Naive thymus-derived CD4-positive, alpha-beta T cell (primary cell): ENCODE measurements around the gene TTLL9. TPM values are rescaled to one million over a fixed set of nuclear protein-coding genes. Genes with fewer than 3 reads are reported as not detected.

Experiments used
- ATAC-seq: fragments of 150-1000 bp; cut with Tn5 transposase; 2 replicates; pipeline ENCODE4 v1.10.0; 2021; ENCODE audit warnings: mild to moderate bottlenecking, moderate library complexity
- CTCF ChIA-PET: fragments of 350-600 bp; sonication (Branson Sonifier 250); formaldehyde crosslinking; loops from one replicate; lab custom pipeline; 2021; ENCODE audit warnings: antibody characterized with exemption; lab: Charles Lee
- POLR2A ChIA-PET: fragments of 350-600 bp; sonication (Branson Sonifier 250); formaldehyde crosslinking; loops from one replicate; lab custom pipeline; 2021; ENCODE audit warnings: antibody characterized with exemption, inconsistent platforms; lab: Charles Lee
- DNase-seq, 9 donors: peaks; one replicate each; pipeline versions ENCODE4 v3.0.0 to v3.0.0-alpha.2; 2020 to 2022; ENCODE audit warnings: mixed read lengths in 1 of 9
- H3K27ac ChIP-seq: one replicate; pipeline ENCODE4 v1.7.0; 2013; ENCODE audit warnings: mild to moderate bottlenecking, low read depth, low read length, moderate library complexity
- H3K27me3 ChIP-seq, 2 donors: one replicate each; pipeline ENCODE4 v1.7.0; 2013; ENCODE audit warnings: low read length in 2 of 2, mild to moderate bottlenecking in 2 of 2, moderate library complexity in 2 of 2; ENCODE audit not compliant: control insufficient read depth in 2 of 2, insufficient read depth in 2 of 2
- H3K36me3 ChIP-seq, 3 experiments: 1 replicate in 2 of 3; 2 replicates in 1 of 3; pipeline ENCODE4 v1.7.0; 2013; ENCODE audit warnings: low read length in 3 of 3, mild to moderate bottlenecking in 3 of 3, moderate library complexity in 1 of 3; ENCODE audit not compliant: insufficient read depth in 3 of 3, control insufficient read depth in 2 of 3
- H3K4me1 ChIP-seq, 2 donors: one replicate each; pipeline ENCODE4 v1.7.0; 2013; ENCODE audit warnings: low read length in 2 of 2, mild to moderate bottlenecking in 2 of 2, moderate library complexity in 1 of 2; ENCODE audit not compliant: control insufficient read depth in 2 of 2, insufficient read depth in 2 of 2
- H3K4me3 ChIP-seq: 2 replicates; pipeline ENCODE4 v1.7.0; 2013; ENCODE audit warnings: mild to moderate bottlenecking, low read length
- H3K9me3 ChIP-seq, 3 experiments: 1 replicate in 2 of 3; 2 replicates in 1 of 3; pipeline ENCODE4 v1.7.0; 2013; ENCODE audit warnings: low read length in 3 of 3; ENCODE audit not compliant: control insufficient read depth in 2 of 3
- H3K27ac Mint-ChIP-seq, 9 donors: one replicate each; pipeline ENCODE4 v1.8.0; 2020 to 2022; ENCODE audit warnings: mixed read lengths in 9 of 9, mild to moderate bottlenecking in 8 of 9, moderate library complexity in 5 of 9, inconsistent platforms in 2 of 9
- H3K27me3 Mint-ChIP-seq, 5 donors: one replicate each; pipeline ENCODE4 v1.8.0; 2021 to 2022; ENCODE audit warnings: mixed read lengths in 5 of 5, mild to moderate bottlenecking in 1 of 5
- H3K36me3 Mint-ChIP-seq, 5 donors: one replicate each; pipeline ENCODE4 v1.8.0; 2020 to 2022; ENCODE audit warnings: mixed read lengths in 5 of 5, mild to moderate bottlenecking in 3 of 5, inconsistent platforms in 1 of 5
- H3K4me1 Mint-ChIP-seq, 7 donors: one replicate each; pipeline ENCODE4 v1.8.0; 2020 to 2022; ENCODE audit warnings: mixed read lengths in 7 of 7, mild to moderate bottlenecking in 3 of 7, inconsistent platforms in 1 of 7
- H3K4me3 Mint-ChIP-seq, 10 donors: one replicate each; pipeline ENCODE4 v1.8.0; 2020 to 2022; ENCODE audit warnings: mild to moderate bottlenecking in 10 of 10, mixed read lengths in 10 of 10, moderate library complexity in 6 of 10, inconsistent platforms in 2 of 10
- H3K9me3 Mint-ChIP-seq, 11 donors: one replicate each; pipeline ENCODE4 v1.8.0; 2020 to 2022; ENCODE audit warnings: mixed read lengths in 11 of 11, mild to moderate bottlenecking in 4 of 11, inconsistent platforms in 1 of 11, moderate library complexity in 1 of 11
- intact Hi-C, 2 donors: fragments of 100-400 bp; cut with micrococcal nuclease; formaldehyde crosslinking; loops; one replicate each; pipeline ENCODE4 v1.15.1; 2023
- polyA plus RNA-seq, 2 donors: library from polyadenylated mRNA; unstranded; fragments of 300-500 nt; fragmentation: Illumina TruSeq; gene quantifications; one replicate each; pipeline ENCODE4 v1.2.3, GENCODE V29; 2021
- total RNA-seq, 6 experiments: library from RNA in 5 of 6; stranded (reverse) in 5 of 6; gene quantifications; 1 replicate in 5 of 6; 2 replicates in 1 of 6; pipeline ENCODE4 v1.2.3 and lab custom pipeline; 2021 to 2026

TTLL9 gene
- total and polyA plus RNA-seq, 7 experiments from 2014 or later, result not detected

- peaks cover 3 to 15% (median 11%) of the 10 kb centered on the region in 5 donors for H3K36me3 Mint-ChIP-seq
- CTCF ChIA-PET, result interaction anchor here (3.1 kb wide), 1 partner anchor 131 kb away, joined by 11 read pairs; no protein-coding TSS in a partner anchor
- H3K36me3 ChIP-seq, result peaks cover 0 to 16% (median 0%) of the 10 kb centered on the region in 3 experiments
- H3K4me3 ChIP-seq, result no peak overlapping the region
- H3K4me3 Mint-ChIP-seq, result peak overlapping the region in 1 of 10 donors; percentile 41
- peaks cover 6 to 12% of the 10 kb centered on the region in 2 donors for H3K4me1 ChIP-seq
- H3K4me1 Mint-ChIP-seq, result peaks cover 17 to 36% (median 34%) of the 10 kb centered on the region in 7 donors
- H3K9me3 Mint-ChIP-seq, result peaks cover 0 to 1% (median 0%) of the 10 kb centered on the region in 11 donors
- H3K9me3 ChIP-seq, result no peaks in the 10 kb centered on the region
- POLR2A ChIA-PET, result interaction anchor here (0.5 kb wide), 1 partner anchor 70 kb away, joined by 3 read pairs; no protein-coding TSS in a partner anchor
- H3K27me3 ChIP-seq, result no peaks in the 10 kb centered on the region
- DNase-seq (no peak), ATAC-seq (no peak)
- no peak overlapping the region for H3K27ac Mint-ChIP-seq
- no peak overlapping the region for H3K27ac ChIP-seq
- intact Hi-C loops, result loop anchor here (2.0 kb wide), 3 partner anchors 65 to 253 kb away; partner anchors contain the start of genes PLAGL2 (in 1 of the 2), POFUT1 (in 1 of the 2) and TM9SF4 (in 1 of the 2)
- H3K27me3 Mint-ChIP-seq, result peaks cover 14 to 18% (median 17%) of the 10 kb centered on the region in 5 donors
Measured at GRCh38 chr20:31953556-31954148, 83.2 kb downstream of the TTLL9 start.

- no peaks in the 10 kb centered on the region for H3K27me3 ChIP-seq
- Mint-ChIP-seq H3K27me3 (peaks cover 19 to 24% (median 22%) of the 10 kb centered on the region in 5 donors), H3K27ac (no peak overlapping the region), H3K9me3 (peaks cover 0 to 1% (median 0%) of the 10 kb centered on the region in 11 donors), H3K36me3 (peaks cover 0 to 10% (median 5%) of the 10 kb centered on the region in 5 donors), H3K4me3 (no peak overlapping the region), H3K4me1 (peaks cover 13 to 28% (median 27%) of the 10 kb centered on the region in 7 donors)
- no peaks in the 10 kb centered on the region for H3K9me3 ChIP-seq
- ATAC-seq, result no peak
- DNase-seq, result no peak
- H3K4me3 ChIP-seq, result no peak overlapping the region
- no peak overlapping the region for H3K27ac ChIP-seq
- H3K4me1 ChIP-seq, result peaks cover 6 to 12% of the 10 kb centered on the region in 2 donors
- POLR2A ChIA-PET, result no interaction called here
- peaks cover 0 to 12% (median 0%) of the 10 kb centered on the region in 3 experiments for H3K36me3 ChIP-seq
- intact Hi-C loops, result no loop called here
- CTCF ChIA-PET, result interaction anchor here (1.2 kb wide), 1 partner anchor 9 kb away, joined by 3 read pairs; no protein-coding TSS in a partner anchor
Measured at GRCh38 chr20:31954500-31954899, 84.1 kb downstream of the TTLL9 start.

DNA sequence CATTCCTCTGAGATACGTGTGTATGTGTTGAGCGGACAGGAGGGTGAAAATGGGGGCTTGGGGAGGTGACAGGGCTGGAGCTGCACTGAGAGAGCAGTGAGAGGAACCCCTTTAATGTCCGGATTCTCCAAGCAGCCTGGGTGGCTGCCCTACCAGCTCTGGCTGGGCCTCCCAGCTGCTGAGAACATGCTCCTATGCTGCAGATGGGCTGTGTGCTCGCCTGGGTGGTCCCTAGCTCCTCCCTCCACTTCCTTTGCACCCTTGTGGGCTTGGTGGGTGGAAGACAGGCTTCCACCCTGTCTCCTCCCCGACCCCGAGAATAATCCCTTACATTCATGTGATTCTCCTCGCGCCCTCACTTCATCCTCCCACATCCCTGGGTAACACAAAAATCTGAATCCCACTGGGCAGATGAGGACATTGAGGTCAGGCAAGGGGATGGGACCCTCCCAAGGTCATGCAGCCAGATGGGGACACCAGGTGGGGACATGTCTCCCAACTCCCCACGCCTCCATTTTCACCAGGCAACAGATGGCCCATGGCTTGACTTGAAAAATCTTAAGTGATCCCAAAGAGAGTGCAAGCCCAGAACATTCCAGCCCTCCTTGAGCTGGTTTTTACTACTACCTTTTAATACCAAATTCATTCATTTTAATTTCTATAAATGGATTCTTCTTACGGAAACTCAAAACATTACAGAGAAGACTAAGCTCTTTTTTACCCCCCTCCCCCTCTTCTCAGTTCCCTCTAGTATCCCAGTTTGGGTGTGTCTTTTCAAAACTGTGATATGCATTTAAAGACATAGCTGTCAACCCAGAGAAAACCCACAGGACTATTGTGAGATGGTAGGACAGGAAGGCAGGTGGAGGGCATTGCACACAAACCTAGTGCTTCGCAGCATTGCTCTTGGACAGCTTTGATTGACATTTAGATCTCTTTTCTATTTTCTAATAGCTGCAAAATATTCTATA is 86.4 kb downstream of the TTLL9 start:
- Histone ChIP-seq H3K4me3 (no peak overlapping the region), H3K27ac (no peak overlapping the region), H3K9me3 (no peaks in the 10 kb centered on the region), H3K4me1 (no peaks in the 10 kb centered on the region), H3K27me3 (no peaks in the 10 kb centered on the region), H3K36me3 (no peaks in the 10 kb centered on the region)
- peaks cover 0 to under 1% (median 0%) of the 10 kb centered on the region in 5 donors for H3K36me3 Mint-ChIP-seq
- ATAC-seq, result no peak
- DNase-seq, result no peak
- CTCF ChIA-PET, result interaction anchor here (0.7 kb wide), 1 partner anchor 135 kb away, joined by 3 read pairs; no protein-coding TSS in a partner anchor
- no peak overlapping the region for H3K4me3 Mint-ChIP-seq
- peaks cover 0 to 5% (median 5%) of the 10 kb centered on the region in 7 donors for H3K4me1 Mint-ChIP-seq
- no peak overlapping the region for H3K27ac Mint-ChIP-seq
- H3K27me3 Mint-ChIP-seq, result peaks cover 21 to 35% (median 32%) of the 10 kb centered on the region in 5 donors
- intact Hi-C loops, result no loop called here
- peaks cover 0 to 2% (median 0%) of the 10 kb centered on the region in 11 donors for H3K9me3 Mint-ChIP-seq
- POLR2A ChIA-PET, result no interaction called here

DNA sequence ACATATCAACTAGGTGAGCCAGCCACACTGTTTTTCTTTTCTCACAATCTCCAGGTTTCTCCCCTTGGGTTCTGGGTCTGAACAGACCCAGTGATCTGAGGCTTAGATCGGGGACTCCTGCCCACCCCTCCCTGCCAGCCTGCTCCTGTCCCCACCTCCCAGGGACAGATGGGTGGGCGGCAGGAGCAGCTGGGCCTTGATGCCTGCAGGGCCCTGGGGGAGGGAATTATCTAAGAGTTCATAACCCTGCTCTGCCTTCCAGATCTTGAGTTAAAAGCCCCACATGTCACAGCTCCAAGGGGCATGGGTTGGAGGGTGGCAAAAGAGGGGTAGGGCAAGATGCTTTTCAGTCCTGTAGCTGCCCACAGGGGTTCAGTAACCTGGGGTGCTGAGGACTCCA is 92.3 kb downstream of the TTLL9 start:
- no peak overlapping the region for H3K27ac ChIP-seq
- peaks cover 0 to 5% (median 0%) of the 10 kb centered on the region in 5 donors for H3K36me3 Mint-ChIP-seq
- intact Hi-C loops, result no loop called here
- ATAC-seq (no peak), DNase-seq (no peak)
- H3K9me3 Mint-ChIP-seq, result peaks cover 0 to 9% (median 1%) of the 10 kb centered on the region in 11 donors
- H3K36me3 ChIP-seq, result no peaks in the 10 kb centered on the region
- H3K27ac Mint-ChIP-seq, result no peak overlapping the region
- no peaks in the 10 kb centered on the region for H3K9me3 ChIP-seq
- H3K4me3 Mint-ChIP-seq, result no peak overlapping the region
- H3K4me3 ChIP-seq, result no peak overlapping the region
- peaks cover 39 to 64% (median 49%) of the 10 kb centered on the region in 5 donors for H3K27me3 Mint-ChIP-seq
- CTCF ChIA-PET, result no interaction called here
- POLR2A ChIA-PET, result interaction anchor here (1.0 kb wide), 1 partner anchor 11 kb away, joined by 3 read pairs; no protein-coding TSS in a partner anchor
- peaks cover 4 to 5% of the 10 kb centered on the region in 2 donors for H3K27me3 ChIP-seq
- H3K4me1 Mint-ChIP-seq, result peaks cover 0 to 5% (median 4%) of the 10 kb centered on the region in 7 donors
- no peaks in the 10 kb centered on the region for H3K4me1 ChIP-seq

DNA sequence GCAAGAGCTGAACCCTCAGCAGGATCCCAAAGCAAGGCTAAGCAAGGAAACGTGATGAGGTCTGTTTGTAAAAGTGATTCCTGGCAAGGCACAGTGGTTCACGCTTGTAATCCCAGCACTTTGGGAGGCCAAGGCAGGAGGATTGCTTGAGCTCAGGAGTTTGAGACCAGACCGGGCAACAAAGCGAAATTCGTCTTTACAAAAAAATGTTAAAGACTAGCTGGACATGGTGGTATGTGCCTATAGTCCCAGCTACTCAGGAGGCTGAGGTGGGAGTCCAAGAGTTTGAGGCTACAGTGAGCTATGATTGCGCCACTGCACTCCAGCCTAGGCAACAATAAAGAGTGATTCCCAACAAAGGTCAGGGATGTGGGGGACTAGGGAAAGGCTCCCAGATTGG is 93.5 kb downstream of the TTLL9 start:
- no peak for ATAC-seq
- peaks cover 4 to 5% of the 10 kb centered on the region in 2 donors for H3K27me3 ChIP-seq

DNA sequence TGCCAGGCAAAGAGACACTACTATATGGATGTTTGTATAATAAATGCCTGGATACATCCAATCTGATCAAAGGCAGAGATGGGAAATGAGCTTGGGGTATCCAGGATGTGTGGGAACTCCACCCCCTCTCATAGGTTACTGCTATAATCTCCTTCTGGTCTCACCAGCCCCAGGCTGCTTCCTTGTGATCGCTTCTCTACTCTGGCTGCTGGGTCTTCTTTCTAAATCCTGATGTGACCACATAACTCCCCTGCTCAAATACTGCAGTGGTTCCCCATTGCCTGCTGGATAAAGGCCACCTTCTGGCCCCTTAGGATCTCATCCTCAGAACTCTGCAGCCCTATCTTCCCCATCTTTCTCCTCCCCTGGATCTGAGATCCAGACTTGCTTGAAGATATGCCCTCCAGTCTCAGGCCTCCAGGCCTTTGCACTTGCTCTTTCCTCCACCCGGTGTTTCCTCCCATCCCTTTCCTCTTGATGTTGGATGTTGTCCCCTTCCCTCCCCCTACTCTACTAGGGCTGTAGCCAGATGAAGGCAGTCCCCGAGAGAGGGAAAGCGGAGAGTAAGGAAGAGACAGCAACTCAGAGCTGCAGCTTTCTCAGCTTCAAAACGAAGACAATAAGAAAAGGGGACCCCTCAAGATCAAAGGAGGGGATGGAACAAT is 96.7 kb downstream of the TTLL9 start:
- Histone ChIP-seq H3K27me3 (peaks cover 4 to 5% of the 10 kb centered on the region in 2 donors), H3K4me3 (no peak overlapping the region), H3K36me3 (no peaks in the 10 kb centered on the region), H3K27ac (no peak overlapping the region), H3K9me3 (no peaks in the 10 kb centered on the region), H3K4me1 (no peaks in the 10 kb centered on the region)
- H3K27me3 Mint-ChIP-seq, result peaks cover 49 to 78% (median 57%) of the 10 kb centered on the region in 5 donors
- ChIA-PET CTCF (no interaction called here), POLR2A (no interaction called here)
- H3K27ac Mint-ChIP-seq, result no peak overlapping the region
- peaks cover 0 to 12% (median 1%) of the 10 kb centered on the region in 11 donors for H3K9me3 Mint-ChIP-seq
- H3K4me1 Mint-ChIP-seq, result peaks cover 0 to 9% (median 9%) of the 10 kb centered on the region in 7 donors
- intact Hi-C loops, result no loop called here
- ATAC-seq, result no peak
- DNase-seq, result no peak
- peaks cover 0 to 5% (median 0%) of the 10 kb centered on the region in 5 donors for H3K36me3 Mint-ChIP-seq
- H3K4me3 Mint-ChIP-seq, result peak overlapping the region; percentile 21 to 90 (median 63)

More for the DNA sequence above, 93.5 kb downstream of the TTLL9 start:
- H3K4me3 Mint-ChIP-seq, result no peak overlapping the region
- Histone ChIP-seq H3K4me1 (no peaks in the 10 kb centered on the region), H3K27ac (no peak overlapping the region), H3K4me3 (no peak overlapping the region), H3K36me3 (no peaks in the 10 kb centered on the region), H3K9me3 (no peaks in the 10 kb centered on the region)
- no peak overlapping the region for H3K27ac Mint-ChIP-seq
- intact Hi-C loops, result no loop called here
- ChIA-PET POLR2A (no interaction called here), CTCF (interaction anchor here (1.1 kb wide), 1 partner anchor 9 kb away, joined by 3 read pairs; no protein-coding TSS in a partner anchor)
- peaks cover 0 to 9% (median 9%) of the 10 kb centered on the region in 7 donors for H3K4me1 Mint-ChIP-seq
- H3K27me3 Mint-ChIP-seq, result peaks cover 41 to 61% (median 52%) of the 10 kb centered on the region in 5 donors
- DNase-seq, result no peak
- peaks cover 0 to 5% (median 0%) of the 10 kb centered on the region in 5 donors for H3K36me3 Mint-ChIP-seq
- peaks cover 0 to 12% (median 1%) of the 10 kb centered on the region in 11 donors for H3K9me3 Mint-ChIP-seq
